DND-41 (cell line): ENCODE results near the gene RRP9.

Experiments
- ATAC-seq: fragments of 200-7000 bp; cut with Tn5 transposase; 3 replicates; pipeline ENCODE4 v1.9.1; 2021; ENCODE audit warnings: low read depth; ENCODE audit not compliant: insufficient read depth
- DNase-seq: peaks from one replicate; pipeline ENCODE4 v3.0.0-alpha.2; 2020
- H2AFZ ChIP-seq: 2 replicates; pipeline ENCODE4 v1.6.0; 2012; ENCODE audit warnings: low read depth, low read length
- H3K27ac ChIP-seq: 2 replicates; pipeline ENCODE4 v1.5.1; 2012; ENCODE audit warnings: low read length, inconsistent platforms
- H3K27me3 ChIP-seq: fragments of 200-600 bp; sonication (generic); 2 replicates; pipeline ENCODE4 v1.6.0; 2012; ENCODE audit warnings: low read length, mild to moderate bottlenecking, inconsistent platforms; ENCODE audit not compliant: insufficient read depth, poor library complexity
- H3K36me3 ChIP-seq: 2 replicates; pipeline ENCODE4 v1.5.1; 2012; ENCODE audit warnings: low read length, inconsistent platforms; ENCODE audit not compliant: insufficient read depth
- H3K4me1 ChIP-seq: 2 replicates; pipeline ENCODE4 v1.5.1; 2012; ENCODE audit warnings: mild to moderate bottlenecking, low read length; ENCODE audit not compliant: insufficient read depth
- H3K4me2 ChIP-seq: 2 replicates; pipeline ENCODE4 v1.6.0; 2012; ENCODE audit warnings: mild to moderate bottlenecking, moderate library complexity, low read length, inconsistent platforms; ENCODE audit not compliant: insufficient read depth
- H3K4me3 ChIP-seq, 2 experiments: fragments of 200-600 bp in 1 of 2; shearing (Covaris generic) in 1 of 2; 2 replicates each; pipeline ENCODE4 v1.5.1; 2012 to 2016; ENCODE audit warnings: inconsistent platforms in 2 of 2, low read length in 2 of 2, mild to moderate bottlenecking in 2 of 2, low read depth in 1 of 2, moderate library complexity in 1 of 2
- H3K79me2 ChIP-seq: 2 replicates; pipeline ENCODE4 v1.6.0; 2012; ENCODE audit warnings: low read length, inconsistent platforms; ENCODE audit not compliant: insufficient read depth
- H3K9ac ChIP-seq: 2 replicates; pipeline ENCODE4 v1.6.0; 2012; ENCODE audit warnings: low read depth, mild to moderate bottlenecking, inconsistent platforms, low read length, moderate library complexity
- H3K9me3 ChIP-seq: 2 replicates; pipeline ENCODE4 v1.5.1; 2012; ENCODE audit warnings: low read length, moderate library complexity, mild to moderate bottlenecking, inconsistent platforms; ENCODE audit not compliant: insufficient read depth, severe bottlenecking
- H4K20me1 ChIP-seq: 2 replicates; pipeline ENCODE4 v1.6.0; 2012; ENCODE audit warnings: low read length; ENCODE audit not compliant: insufficient read depth
- EZH2 ChIP-seq: IDR thresholded peaks from 3 replicates; pipeline ENCODE4 v1.6.1; 2012; ENCODE audit warnings: borderline replicate concordance, low read depth, mild to moderate bottlenecking, moderate library complexity, low read length, inconsistent platforms; ENCODE audit not compliant: severe bottlenecking
- TF ChIP-seq, protein P1 (sequence below): IDR thresholded peaks from 2 replicates; pipeline ENCODE4 v1.5.1; 2012; ENCODE audit warnings: borderline replicate concordance, low read length, moderate library complexity, mild to moderate bottlenecking; ENCODE audit not compliant: poor library complexity, severe bottlenecking; ENCODE audit errors: extremely low read depth

The RRP9 gene

DNA sequence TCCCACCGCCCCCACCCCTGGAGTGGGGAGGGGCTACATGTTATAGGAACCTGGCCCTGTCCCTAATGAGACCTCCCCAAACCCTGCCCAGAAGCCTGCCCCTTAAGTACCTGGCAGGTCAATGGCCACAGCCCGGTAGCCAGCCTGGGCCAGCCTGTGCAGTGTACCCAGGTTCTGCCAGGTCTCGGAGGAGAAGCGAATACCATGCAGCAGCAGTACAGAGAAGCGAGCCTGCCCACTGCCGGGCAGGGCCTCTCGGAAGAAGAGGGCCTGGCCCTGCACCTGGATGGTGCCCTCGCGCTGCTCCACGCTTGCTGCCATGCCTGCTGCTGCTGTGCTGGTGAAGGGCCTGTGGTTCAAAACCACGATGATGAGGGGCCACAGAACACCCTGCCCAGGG, 29.6 kb upstream of the RRP9 start:
- H3K4me3 ChIP-seq: no peak overlapping the region
- DNase-seq (no peak), ATAC-seq (no peak)
- no peak overlapping the region for H2AFZ ChIP-seq
- peaks cover 3% of the 10 kb centered on the region; the same call in 1 of the 2 replicates for H4K20me1 ChIP-seq
- peaks cover 11% of the 10 kb centered on the region for H3K79me2 ChIP-seq
- no peak overlapping the region for H3K27ac ChIP-seq
- no peak overlapping the region for H3K4me2 ChIP-seq
- no peak for TF ChIP-seq EZH2
- TF ChIP-seq, protein P1, sequence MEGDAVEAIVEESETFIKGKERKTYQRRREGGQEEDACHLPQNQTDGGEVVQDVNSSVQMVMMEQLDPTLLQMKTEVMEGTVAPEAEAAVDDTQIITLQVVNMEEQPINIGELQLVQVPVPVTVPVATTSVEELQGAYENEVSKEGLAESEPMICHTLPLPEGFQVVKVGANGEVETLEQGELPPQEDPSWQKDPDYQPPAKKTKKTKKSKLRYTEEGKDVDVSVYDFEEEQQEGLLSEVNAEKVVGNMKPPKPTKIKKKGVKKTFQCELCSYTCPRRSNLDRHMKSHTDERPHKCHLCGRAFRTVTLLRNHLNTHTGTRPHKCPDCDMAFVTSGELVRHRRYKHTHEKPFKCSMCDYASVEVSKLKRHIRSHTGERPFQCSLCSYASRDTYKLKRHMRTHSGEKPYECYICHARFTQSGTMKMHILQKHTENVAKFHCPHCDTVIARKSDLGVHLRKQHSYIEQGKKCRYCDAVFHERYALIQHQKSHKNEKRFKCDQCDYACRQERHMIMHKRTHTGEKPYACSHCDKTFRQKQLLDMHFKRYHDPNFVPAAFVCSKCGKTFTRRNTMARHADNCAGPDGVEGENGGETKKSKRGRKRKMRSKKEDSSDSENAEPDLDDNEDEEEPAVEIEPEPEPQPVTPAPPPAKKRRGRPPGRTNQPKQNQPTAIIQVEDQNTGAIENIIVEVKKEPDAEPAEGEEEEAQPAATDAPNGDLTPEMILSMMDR: no peak
- no peaks in the 10 kb centered on the region for H3K9me3 ChIP-seq
- peaks cover 10% of the 10 kb centered on the region for H3K36me3 ChIP-seq
- H3K4me1 ChIP-seq: peaks cover 54% of the 10 kb centered on the region
- no peak overlapping the region for H3K9ac ChIP-seq
- H3K27me3 ChIP-seq: no peaks in the 10 kb centered on the region

DNA sequence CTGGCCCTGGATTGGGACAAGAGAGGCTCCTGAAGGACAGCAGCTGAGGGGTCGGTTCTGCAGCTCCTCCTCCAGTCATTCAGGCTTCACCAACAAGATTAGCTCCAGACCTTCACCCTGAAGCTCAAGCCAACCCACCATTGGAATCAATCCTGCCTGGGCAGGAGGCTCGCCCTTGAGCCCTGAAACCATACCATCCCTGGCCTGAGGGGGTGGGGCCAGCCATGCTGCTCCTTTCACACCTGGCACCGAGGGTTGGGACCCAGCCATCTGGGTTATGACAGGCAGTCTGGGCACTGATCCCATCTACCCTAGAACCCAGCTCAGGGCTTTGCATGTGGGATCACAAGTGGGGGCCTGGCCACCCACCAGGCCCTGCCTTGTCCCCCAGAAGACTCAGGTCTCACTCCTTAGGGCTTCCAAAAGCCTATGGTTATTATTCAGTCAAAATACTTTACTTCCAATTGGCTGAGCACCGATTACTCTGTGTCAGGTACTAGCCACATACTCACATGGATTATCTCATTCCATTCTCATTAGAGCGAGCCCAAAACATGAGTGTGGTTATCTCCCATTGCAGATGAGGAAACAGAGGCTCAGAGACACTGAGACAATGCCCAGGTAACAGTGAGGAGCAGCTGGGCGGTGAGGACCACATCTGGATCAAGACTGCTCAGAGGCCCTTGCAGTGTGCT, 29.0 kb upstream of the RRP9 start:
- TF ChIP-seq EZH2: no peak
- TF ChIP-seq, protein P1: no peak
- peaks cover 53% of the 10 kb centered on the region for H3K4me1 ChIP-seq
- DNase-seq (no peak), ATAC-seq (no peak)
- H2AFZ ChIP-seq: no peak overlapping the region
- H3K4me2 ChIP-seq: no peak overlapping the region
- peaks cover 10% of the 10 kb centered on the region for H3K36me3 ChIP-seq
- H3K4me3 ChIP-seq: no peak overlapping the region
- H4K20me1 ChIP-seq: peaks cover 3% of the 10 kb centered on the region; the same call in 1 of the 2 replicates
- no peak overlapping the region for H3K27ac ChIP-seq
- no peak overlapping the region for H3K9ac ChIP-seq
- peaks cover 11% of the 10 kb centered on the region for H3K79me2 ChIP-seq
- no peaks in the 10 kb centered on the region for H3K9me3 ChIP-seq
- H3K27me3 ChIP-seq: no peaks in the 10 kb centered on the region

DNA sequence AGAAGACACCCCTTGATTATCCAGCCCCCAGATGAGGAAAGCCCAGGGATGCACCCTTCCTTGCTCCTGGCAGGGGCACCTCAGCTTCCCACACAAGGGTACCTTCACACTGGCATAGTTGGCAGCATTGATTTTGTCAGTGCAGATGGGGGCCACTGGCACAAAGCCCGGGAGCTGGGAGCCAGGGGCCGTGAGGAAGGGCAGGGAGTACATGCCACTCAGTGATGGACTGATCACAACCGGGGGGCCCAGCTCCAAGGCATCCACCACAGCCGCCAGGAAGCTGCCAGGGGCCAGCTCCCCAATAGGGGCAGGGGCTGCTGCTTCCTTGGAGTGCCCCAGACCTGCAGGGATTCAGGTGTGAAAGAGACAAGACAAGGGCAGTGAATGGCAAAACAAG, 28.1 kb upstream of the RRP9 start:
- Histone ChIP-seq H3K9me3 (no peaks in the 10 kb centered on the region), H3K4me2 (no peak overlapping the region), H3K4me3 (no peak overlapping the region), H3K27me3 (no peaks in the 10 kb centered on the region), H3K9ac (no peak overlapping the region), H3K36me3 (peaks cover 10% of the 10 kb centered on the region), H4K20me1 (peaks cover 3% of the 10 kb centered on the region; the same call in 1 of the 2 replicates), H3K27ac (no peak overlapping the region), H2AFZ (no peak overlapping the region), H3K79me2 (peaks cover 11% of the 10 kb centered on the region), H3K4me1 (peaks cover 47% of the 10 kb centered on the region)
- no peak for DNase-seq
- TF ChIP-seq, protein P1: no peak
- TF ChIP-seq EZH2: no peak
- no peak for ATAC-seq
